ENCODE results near the gene MBD5. TPM values are rescaled to one million over a fixed set of nuclear protein-coding genes. Genes with fewer than 3 reads are reported as not detected.

Gene MBD5
- total RNA-seq, 1 experiment from 2014 or later: 33.7 TPM

- no peak for DNase-seq (ENCODE audit: low spot score)
- Mint-ChIP-seq H3K9me3 (no peaks in the 10 kb centered on the region), H3K27ac (no peak overlapping the region), H3K4me1 (peaks cover 15% of the 10 kb centered on the region), H3K4me3 (no peak overlapping the region), H3K36me3 (no peaks in the 10 kb centered on the region), H3K27me3 (ENCODE audit: low read depth) (no peaks in the 10 kb centered on the region)
- POLR2A ChIA-PET: no interaction called here
- no peak for ATAC-seq
- TF ChIP-seq SP1 (CRISPR knock-in tag; conservative IDR thresholded peaks at IDR 0.05) (no peak), ELF4 (CRISPR knock-in tag; IDR thresholded peaks at IDR 0.05; ENCODE audit: low read depth) (no peak), ZNF263 (CRISPR knock-in tag; IDR thresholded peaks at IDR 0.05; ENCODE audit: low read depth) (no peak), ESRRA (CRISPR knock-in tag; IDR thresholded peaks at IDR 0.05; ENCODE audit: borderline replicate concordance) (no peak), EMX1 (CRISPR knock-in tag; IDR thresholded peaks at IDR 0.05) (no peak), NR1H2 (CRISPR knock-in tag; IDR thresholded peaks at IDR 0.05) (no peak), SMAD3 (CRISPR knock-in tag; IDR thresholded peaks at IDR 0.05; ENCODE audit: borderline replicate concordance) (no peak), AR (CRISPR knock-in tag; IDR thresholded peaks at IDR 0.05) (no peak), ATF6 (CRISPR knock-in tag; IDR thresholded peaks at IDR 0.05) (no peak), NFE2L1 (CRISPR knock-in tag; IDR thresholded peaks at IDR 0.05) (no peak), HMGXB4 (CRISPR knock-in tag; IDR thresholded peaks at IDR 0.05) (no peak), ZNF396 (CRISPR knock-in tag; IDR thresholded peaks at IDR 0.05; ENCODE audit: borderline replicate concordance) (no peak), FOXP1 (CRISPR knock-in tag; IDR thresholded peaks at IDR 0.05; ENCODE audit: borderline replicate concordance) (no peak)
- CTCF ChIA-PET: no interaction called here
Observed at GRCh38 chr2:148039783-148040182, 18.9 kb downstream of the MBD5 start.

- ChIA-PET CTCF (interaction anchor here (0.6 kb wide), 1 partner anchor 21 kb away, joined by 4 read pairs; the partner anchor contains the start of genes MBD5 and ORC4), POLR2A (interaction anchor here (0.6 kb wide), 1 partner anchor 1210 kb away, joined by 3 read pairs; no protein-coding TSS in a partner anchor)
- Mint-ChIP-seq H3K4me1 (peaks cover 27% of the 10 kb centered on the region), H3K36me3 (no peaks in the 10 kb centered on the region), H3K27me3 (ENCODE audit: low read depth) (no peaks in the 10 kb centered on the region), H3K27ac (no peak overlapping the region), H3K4me3 (no peak overlapping the region), H3K9me3 (no peaks in the 10 kb centered on the region)
- ATAC-seq: no peak
- TF ChIP-seq ZNF121 (CRISPR knock-in tag; IDR thresholded peaks at IDR 0.05) (no peak), ATF1 (CRISPR knock-in tag; IDR thresholded peaks at IDR 0.05) (no peak), FOXK1 (CRISPR knock-in tag; IDR thresholded peaks at IDR 0.05) (no peak), CBFB (CRISPR knock-in tag; IDR thresholded peaks at IDR 0.05; ENCODE audit: low read depth) (no peak)
- DNase-seq (ENCODE audit: low spot score): no peak
Observed at GRCh38 chr2:148042219-148042618, 21.3 kb downstream of the MBD5 start.

GRCh38 chr2:148044322-148044721, 23.4 kb downstream of the MBD5 start:
- no peaks in the 10 kb centered on the region for H3K9me3 Mint-ChIP-seq
- TF ChIP-seq CDX4 (CRISPR knock-in tag; IDR thresholded peaks at IDR 0.05; ENCODE audit: borderline replicate concordance) (no peak), TP53 (CRISPR knock-in tag; IDR thresholded peaks at IDR 0.05) (no peak), ATF6 (CRISPR knock-in tag; IDR thresholded peaks at IDR 0.05) (no peak), ZNF396 (CRISPR knock-in tag; IDR thresholded peaks at IDR 0.05; ENCODE audit: borderline replicate concordance) (no peak), NR1H2 (CRISPR knock-in tag; IDR thresholded peaks at IDR 0.05) (no peak), CTCF (IDR thresholded peaks at IDR 0.05) (no peak), JUN (CRISPR knock-in tag; IDR thresholded peaks at IDR 0.05) (no peak), NR2C2 (CRISPR knock-in tag; IDR thresholded peaks at IDR 0.05) (no peak), FOXJ3 (CRISPR knock-in tag; IDR thresholded peaks at IDR 0.05; ENCODE audit: borderline replicate concordance) (no peak), SP1 (CRISPR knock-in tag; conservative IDR thresholded peaks at IDR 0.05) (no peak)

More at GRCh38 chr2:148044322-148044721, 23.4 kb downstream of the MBD5 start:
- no peak for ATAC-seq
- peaks cover 36% of the 10 kb centered on the region for H3K4me1 Mint-ChIP-seq
- POLR2A ChIA-PET: no interaction called here
- H3K36me3 Mint-ChIP-seq: no peaks in the 10 kb centered on the region
- no peaks in the 10 kb centered on the region for H3K27me3 Mint-ChIP-seq (ENCODE audit: low read depth)
- no peak overlapping the region for H3K4me3 Mint-ChIP-seq
- no peak overlapping the region for H3K27ac Mint-ChIP-seq
- DNase-seq (ENCODE audit: low spot score): no peak
- CTCF ChIA-PET: no interaction called here
